HG02884 (cell line): ENCODE measurements around the gene CDT1.
"Not testable (repeated sequence)": the region's sequence is repeated elsewhere in the genome, so short reads cannot be mapped to it uniquely, and the experiment has no call there.

Experiments used
- ATAC-seq: cut with Tn5 transposase; IDR thresholded peaks from one replicate; pipeline ENCODE4 v1.9.1; 2021; ENCODE audit warnings: mild to moderate bottlenecking, moderate library complexity; ENCODE audit not compliant: unreplicated experiment

Gene CDT1

GRCh38 chr16:88768071-88768783, 35.4 kb upstream of the CDT1 start:
- ATAC-seq, result no peak

DNA sequence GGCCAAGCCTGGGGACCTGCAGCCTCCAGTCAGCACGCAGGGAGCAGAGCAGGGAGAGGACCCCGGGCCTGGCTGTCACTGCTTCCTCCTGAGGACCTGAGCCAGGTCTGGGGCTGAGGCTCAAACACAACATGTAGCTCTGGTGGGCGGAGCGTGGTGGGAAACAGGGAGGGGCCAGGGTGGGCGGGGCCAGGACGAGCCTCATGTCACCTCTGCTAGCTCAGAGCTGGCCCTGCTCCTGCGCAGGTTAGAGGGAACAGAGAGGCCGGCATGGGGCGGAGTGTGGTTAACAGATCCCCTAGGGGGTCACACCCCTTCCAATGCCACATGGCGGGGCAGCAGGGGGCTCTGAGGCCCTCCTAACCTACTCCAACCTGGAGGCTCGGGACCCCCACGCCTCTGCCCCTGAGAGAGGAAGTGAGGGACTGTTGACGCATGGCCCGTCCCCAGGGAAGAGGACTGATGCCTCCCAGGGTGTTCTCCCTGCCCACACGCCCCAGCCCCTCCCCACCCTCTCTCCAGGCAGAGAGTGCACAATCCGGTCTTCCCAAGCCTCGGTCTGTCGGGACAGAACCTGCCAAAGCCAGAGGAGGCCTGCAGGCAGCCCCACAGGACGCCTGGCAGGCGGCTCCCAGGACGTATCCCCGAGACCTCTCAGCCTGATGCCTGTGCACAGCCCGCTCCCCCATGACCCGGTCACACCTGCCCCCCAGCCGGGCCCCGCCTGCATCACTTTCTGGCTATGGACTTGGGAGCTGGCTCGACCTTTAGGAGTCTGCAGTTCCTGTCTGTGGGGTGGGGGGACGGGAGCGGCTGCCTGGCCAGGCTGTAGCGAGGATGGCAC, 33.8 kb upstream of the CDT1 start:
- no peak for ATAC-seq

DNA sequence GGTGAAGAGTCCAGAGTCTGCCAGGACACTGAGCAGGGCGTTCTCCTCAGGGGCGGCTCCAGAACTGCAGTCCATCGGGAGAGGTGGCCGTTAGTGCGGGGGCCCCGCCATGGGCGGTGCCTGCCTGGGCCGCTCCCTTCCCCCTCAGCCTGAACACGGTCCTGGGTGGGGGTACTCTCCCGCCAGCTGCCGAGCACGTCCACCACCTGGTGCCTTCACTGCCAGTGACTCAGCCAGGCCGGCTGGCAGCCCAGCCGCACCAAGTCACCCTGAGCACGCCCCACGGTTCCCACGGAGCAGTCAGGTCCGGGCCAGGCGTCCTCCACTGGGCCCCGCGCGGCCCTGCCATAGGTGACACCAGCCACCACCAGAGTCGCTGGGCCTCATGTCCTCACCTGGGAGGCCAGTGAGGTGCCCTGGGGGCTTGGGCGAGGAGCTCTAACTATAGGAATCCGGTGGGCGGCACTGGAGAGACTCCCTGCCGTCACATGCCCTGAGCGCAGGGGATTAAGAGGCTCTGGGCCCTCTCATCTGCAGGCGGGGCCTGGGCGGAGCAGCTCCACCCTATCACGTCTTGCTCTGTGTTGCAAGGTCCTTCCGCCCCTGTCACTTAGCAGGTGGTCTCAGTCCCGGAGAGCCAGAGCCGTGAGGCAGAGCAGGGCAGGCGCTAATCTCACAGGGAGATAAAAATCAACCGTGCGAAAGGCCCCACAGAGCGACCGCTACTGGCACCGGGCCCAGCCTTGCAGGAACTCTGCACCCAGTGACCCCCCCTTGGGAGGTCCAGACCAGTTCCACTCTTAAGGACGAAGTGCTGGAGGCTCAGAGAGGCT, 32.9 kb upstream of the CDT1 start:
- ATAC-seq, result no peak

GRCh38 chr16:88771294-88771772, 32.3 kb upstream of the CDT1 start:
- no peak for ATAC-seq

DNA sequence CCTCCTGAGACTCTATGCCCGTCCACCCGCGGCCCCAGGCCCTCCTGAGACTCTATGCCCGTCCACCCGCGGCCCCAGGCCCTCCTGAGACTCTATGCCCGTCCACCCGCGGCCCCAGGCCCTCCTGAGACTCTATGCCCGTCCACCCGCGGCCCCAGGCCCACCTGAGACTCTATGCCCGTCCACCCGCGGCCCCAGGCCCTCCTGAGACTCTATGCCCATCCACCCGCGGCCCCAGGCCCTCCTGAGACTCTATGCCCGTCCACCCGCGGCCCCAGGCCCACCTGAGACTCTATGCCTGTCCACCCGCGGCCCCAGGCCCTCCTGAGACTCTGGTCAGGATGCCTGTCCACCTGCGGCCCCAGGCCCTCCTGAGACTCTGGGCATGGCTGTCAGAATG, 31.8 kb upstream of the CDT1 start:
- not testable (repeated sequence) for ATAC-seq

- ATAC-seq, result no peak
These were observed 30.4 kb upstream of the CDT1 start for GRCh38 chr16:88772871-88773811.

DNA sequence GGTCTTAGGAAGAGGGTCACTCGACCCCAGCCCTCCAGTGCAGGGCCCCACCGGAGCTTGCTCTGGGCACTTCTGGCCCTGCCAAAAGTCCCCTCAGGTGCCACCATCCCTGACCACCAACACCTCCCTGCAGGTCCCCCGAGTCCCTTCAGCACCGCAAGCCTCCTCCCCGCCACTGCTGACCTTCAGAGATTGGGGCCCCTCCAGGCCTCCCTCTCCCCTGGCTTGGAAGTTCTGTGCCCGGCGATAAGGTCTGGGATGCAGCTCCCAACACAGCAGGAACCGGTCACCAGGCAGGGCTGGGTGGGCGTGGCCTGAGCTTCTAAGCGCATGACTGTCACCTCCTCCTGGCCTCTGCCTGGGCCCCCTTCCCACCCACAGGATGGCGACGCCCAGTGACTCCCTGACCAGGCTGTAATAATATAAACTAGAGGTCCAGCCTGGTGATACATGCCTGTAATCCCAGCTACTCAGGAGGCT, 29.7 kb upstream of the CDT1 start:
- ATAC-seq, result no peak

GRCh38 chr16:88774544-88775393, 28.8 kb upstream of the CDT1 start:
- no peak for ATAC-seq

- no peak for ATAC-seq
These were observed 27.8 kb upstream of the CDT1 start for GRCh38 chr16:88775825-88776224.

- no peak for ATAC-seq
These were observed 25.9 kb upstream of the CDT1 start for GRCh38 chr16:88777471-88778270.

GRCh38 chr16:88778271-88778525, 25.4 kb upstream of the CDT1 start:
- no peak for ATAC-seq

DNA sequence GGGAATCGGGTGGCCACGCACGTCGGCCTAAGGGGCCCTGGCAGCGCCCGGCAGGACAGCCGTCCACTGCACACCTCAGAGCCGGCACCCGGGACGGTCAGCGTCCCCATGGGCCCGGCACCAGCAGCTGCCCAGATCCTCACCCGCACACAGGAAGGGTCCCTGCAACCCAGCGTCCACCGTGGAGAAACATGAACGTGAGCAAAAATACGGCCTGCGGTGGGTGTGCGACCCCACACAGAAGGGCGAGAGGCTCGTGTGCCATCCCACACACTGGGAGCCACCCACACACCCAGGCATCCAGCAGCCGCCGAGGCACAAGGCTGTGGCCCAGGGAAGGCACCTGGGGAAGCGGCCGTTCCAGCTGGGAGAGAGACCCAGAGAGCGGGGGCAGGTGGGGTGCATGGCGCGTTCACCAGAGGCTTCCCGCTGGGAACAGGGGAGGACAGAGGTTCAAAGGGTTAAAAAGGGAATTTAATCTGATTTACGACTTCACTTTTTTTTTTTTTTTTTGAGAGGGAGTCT, 25.0 kb upstream of the CDT1 start:
- no peak for ATAC-seq

DNA sequence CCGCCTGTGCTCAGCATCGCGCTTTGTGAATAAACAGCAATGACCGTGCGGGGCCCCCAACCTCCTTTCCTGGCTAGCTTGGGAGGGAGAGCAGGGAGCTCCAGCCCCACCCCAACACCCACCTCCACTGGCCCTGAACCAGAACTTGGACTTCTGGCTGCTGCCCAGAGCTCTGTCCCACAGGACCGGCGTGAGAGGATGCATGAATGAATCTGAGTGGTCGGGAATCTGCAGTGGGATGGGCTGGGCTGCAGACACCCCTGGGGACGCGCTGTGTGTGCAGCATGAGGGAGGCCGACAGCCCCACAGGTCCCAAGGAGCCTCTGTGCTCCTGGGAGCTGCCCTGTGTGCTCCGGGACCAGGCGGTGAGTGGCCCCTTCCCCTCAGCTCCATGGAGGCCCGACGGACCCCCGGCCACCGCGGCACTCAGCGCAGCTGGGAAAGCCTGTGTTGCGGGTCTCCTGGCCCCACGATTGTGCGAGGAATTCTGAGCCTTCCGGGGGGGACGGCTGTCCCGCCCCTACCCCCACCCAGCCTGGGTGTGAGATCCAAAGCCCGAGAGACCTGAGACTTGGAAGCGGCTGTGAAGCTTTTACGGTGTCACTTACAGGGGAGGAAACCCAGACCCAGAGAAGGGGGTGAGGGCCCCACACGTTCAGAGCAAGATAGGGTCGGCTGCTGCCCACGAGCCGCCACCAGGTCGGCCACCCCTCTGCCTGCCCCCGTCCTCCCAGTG, 24.0 kb upstream of the CDT1 start:
- no peak for ATAC-seq

DNA sequence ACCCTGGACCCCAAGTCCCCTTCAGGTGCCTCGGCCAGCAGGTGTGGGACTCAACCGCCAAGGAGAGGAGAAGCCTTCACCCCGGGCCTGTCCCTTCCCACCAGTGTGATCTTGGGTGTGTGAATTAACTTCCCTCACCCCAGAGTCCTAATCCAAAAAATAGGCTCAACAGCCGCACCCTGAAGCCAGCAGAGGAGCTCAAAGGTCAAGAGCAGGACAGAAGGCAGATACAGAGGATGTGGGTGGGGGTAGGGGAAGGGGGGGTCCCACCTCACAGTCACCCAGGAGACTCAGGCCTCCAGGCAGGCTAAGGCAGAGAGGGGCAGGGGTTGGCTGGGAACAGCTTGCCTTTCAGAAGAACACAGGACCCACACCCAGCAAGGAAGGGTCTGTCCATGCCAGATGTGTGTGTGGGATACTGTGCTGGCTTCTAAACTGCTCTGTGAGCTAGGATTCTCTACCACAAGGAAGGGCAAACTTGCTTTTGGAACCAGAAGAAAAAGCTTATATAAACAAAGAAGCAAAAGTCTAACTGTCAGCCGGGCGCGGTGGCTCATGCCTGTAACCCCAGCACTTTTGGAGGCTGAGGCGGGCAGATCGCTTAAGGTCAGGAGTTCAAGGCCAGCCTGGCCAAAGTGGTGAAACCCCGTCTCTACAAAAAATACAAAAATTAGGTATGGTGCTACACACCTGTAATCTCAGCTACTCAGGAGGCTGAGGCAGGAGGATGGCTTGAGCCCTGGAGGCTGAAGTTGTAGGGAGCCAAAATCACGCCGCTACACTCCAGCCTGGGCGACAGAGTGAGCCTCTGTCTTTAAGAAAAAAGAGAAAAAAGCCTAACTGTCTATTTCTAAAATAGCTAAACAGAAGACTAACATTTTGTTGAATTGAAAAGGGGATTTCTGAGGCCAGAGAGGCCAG, 23.2 kb upstream of the CDT1 start:
- no peak for ATAC-seq

DNA sequence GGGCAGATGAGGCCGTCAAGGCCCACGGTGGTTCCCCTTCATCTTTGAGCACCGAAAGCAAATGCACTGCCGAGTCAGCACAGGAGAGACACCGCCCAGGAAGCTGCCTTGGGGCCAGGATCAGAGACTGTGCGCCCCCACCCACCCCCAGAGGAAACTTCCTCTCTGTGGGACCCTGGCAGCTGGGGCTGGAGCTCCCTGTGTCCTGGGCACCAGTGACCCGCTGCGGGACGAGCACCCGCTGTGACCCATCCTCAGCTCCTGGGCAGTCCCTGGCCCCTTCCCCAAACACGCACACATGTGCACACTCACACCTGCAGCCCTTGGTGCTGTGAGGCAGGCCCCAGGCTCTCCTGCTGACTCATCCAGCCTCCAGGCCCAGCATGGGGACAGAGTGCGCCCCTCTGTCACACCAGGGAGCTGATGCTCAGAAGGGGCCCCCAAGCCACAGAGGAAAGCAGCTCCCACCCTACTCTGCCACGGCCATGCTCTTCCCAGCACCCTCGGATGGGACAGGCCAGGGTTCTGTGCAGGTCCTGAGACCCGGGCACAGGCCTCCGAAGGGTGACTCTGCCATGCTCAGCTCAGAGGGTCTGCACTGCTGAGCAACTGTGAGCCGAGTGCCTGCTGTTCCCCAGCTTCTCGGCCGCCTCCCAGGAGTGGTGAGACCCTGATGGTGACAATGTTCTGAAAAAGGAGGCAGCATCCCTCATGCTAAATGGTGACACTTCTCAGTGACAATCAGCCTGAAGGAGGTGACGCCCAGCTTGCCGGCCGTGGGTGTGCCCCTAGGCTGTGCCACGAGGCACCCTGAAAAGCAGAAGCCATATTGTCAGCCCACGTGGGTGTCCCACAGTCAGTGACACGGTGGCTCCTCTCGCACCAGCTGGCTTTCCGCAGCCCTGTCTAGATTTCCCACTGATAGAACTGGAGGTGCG, 22.2 kb upstream of the CDT1 start:
- ATAC-seq, result no peak
